Measurements from ENCODE around the gene SELENOW. TPM values are rescaled to one million over a fixed set of nuclear protein-coding genes. Genes with fewer than 3 reads are reported as not detected.
"Not testable (repeated sequence)": the region's sequence is repeated elsewhere in the genome, so short reads cannot be mapped to it uniquely, and the experiment has no call there.

SELENOW gene
- total RNA-seq, 3 donors from 2014 or later: 297 to 525 (median 450) TPM

DNA sequence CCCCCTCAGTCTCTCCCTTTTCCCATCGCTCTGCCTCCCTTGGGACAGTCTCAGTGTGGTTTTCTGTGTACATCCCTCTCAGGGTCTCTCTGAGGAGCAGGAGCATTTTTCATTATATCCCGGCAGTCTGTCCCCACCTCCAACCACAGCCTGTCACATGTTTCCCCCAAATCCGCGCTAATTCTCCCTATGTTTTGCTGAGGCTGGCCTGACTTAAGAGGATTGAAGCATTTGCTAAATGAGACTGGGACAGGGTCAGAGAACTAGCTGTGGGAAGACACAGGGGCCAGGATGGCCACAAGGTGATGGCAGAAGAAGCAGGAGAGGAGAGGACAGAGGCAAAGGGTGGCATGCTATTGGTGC is 20.4 kb downstream of the SELENOW start:
- H3K27ac ChIP-seq: no peak overlapping the region
- TF ChIP-seq CTCF (IDR thresholded peaks at IDR 0.05) (no peak), POLR2AphosphoS5 (IDR thresholded peaks at IDR 0.05) (no peak), POLR2A (IDR thresholded peaks at IDR 0.05) (no peak)
- H3K4me1 ChIP-seq: no peaks in the 10 kb centered on the region

GRCh38 chr19:47801270-47801669 is 22.8 kb downstream of the SELENOW start:
- Histone ChIP-seq H3K27ac (no peak overlapping the region), H3K36me3 (no peaks in the 10 kb centered on the region), H3K4me3 (no peak overlapping the region), H3K9me3 (no peaks in the 10 kb centered on the region), H3K4me1 (no peaks in the 10 kb centered on the region), H3K27me3 (peaks cover 0 to 4% of the 10 kb centered on the region in 2 donors)
- intact Hi-C loops (cut with DNase I; ENCODE audit: low total_unique reads): no loop called here
- no peak for DNase-seq (ENCODE audit: low spot score in 2 of 2)
- TF ChIP-seq POLR2AphosphoS5 (IDR thresholded peaks at IDR 0.05) (no peak), POLR2A (IDR thresholded peaks at IDR 0.05) (no peak), CTCF (IDR thresholded peaks at IDR 0.05) (no peak)

More for the DNA sequence above, 20.4 kb downstream of the SELENOW start:
- peaks cover 0 to 4% of the 10 kb centered on the region in 2 donors for H3K27me3 ChIP-seq
- no peaks in the 10 kb centered on the region for H3K9me3 ChIP-seq
- DNase-seq (ENCODE audit: low spot score in 2 of 2): no peak
- no peak overlapping the region for H3K4me3 ChIP-seq
- H3K36me3 ChIP-seq: no peaks in the 10 kb centered on the region
- intact Hi-C loops (cut with DNase I; ENCODE audit: low total_unique reads): no loop called here

GRCh38 chr19:47802521-47803043 is 24.1 kb downstream of the SELENOW start:
- H3K9me3 ChIP-seq: no peaks in the 10 kb centered on the region
- no peak overlapping the region for H3K27ac ChIP-seq
- no peak for TF ChIP-seq CTCF (IDR thresholded peaks at IDR 0.05)
- no peaks in the 10 kb centered on the region for H3K4me1 ChIP-seq
- H3K4me3 ChIP-seq: no peak overlapping the region
- H3K36me3 ChIP-seq: no peaks in the 10 kb centered on the region
- H3K27me3 ChIP-seq: peaks cover 0 to 4% of the 10 kb centered on the region in 2 donors
- DNase-seq (ENCODE audit: low spot score in 2 of 2): no peak
- intact Hi-C loops (cut with DNase I; ENCODE audit: low total_unique reads): no loop called here

- not testable (repeated sequence) for DNase-seq (ENCODE audit: low spot score in 2 of 2)
Observed at GRCh38 chr19:47803148-47803547, 24.6 kb downstream of the SELENOW start.

DNA sequence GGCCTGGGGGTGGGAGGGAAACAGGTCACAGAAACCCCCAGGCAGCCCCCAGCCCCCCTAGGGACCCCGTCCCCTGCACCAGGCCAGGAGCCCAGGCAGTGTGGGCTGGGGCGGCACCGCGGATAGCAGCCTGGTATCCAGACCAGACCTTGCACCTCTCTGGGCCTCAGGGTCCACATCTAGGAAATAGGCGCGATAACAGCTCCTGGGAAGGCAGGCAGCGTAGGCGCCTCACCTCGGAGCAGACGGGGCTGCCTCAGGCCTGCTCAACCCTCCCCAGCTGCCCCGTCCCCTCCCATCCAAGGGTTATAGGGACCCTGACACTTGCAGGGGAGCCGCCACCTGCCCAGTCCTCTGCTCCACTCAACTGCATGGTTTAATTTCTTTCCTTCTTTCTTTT is 25.2 kb downstream of the SELENOW start:
- H3K27me3 ChIP-seq; H3K27ac ChIP-seq; H3K9me3 ChIP-seq; intact Hi-C loops (cut with DNase I; ENCODE audit: low total_unique reads); DNase-seq (ENCODE audit: low spot score in 2 of 2); H3K4me3 ChIP-seq; H3K4me1 ChIP-seq; H3K36me3 ChIP-seq: not testable (repeated sequence)

More at GRCh38 chr19:47803148-47803547, 24.6 kb downstream of the SELENOW start:
- intact Hi-C loops (cut with DNase I; ENCODE audit: low total_unique reads); H3K4me1 ChIP-seq; H3K9me3 ChIP-seq; H3K36me3 ChIP-seq; H3K27ac ChIP-seq; H3K27me3 ChIP-seq; H3K4me3 ChIP-seq: not testable (repeated sequence)

GRCh38 chr19:47804451-47804850 is 25.9 kb downstream of the SELENOW start, which contains the start of gene TPRX1:
Gene TPRX1 (minus strand): TSS chr19:47804551. CDS start chr19:47804539, 12 bp downstream.
- intact Hi-C loops (cut with DNase I; ENCODE audit: low total_unique reads); H3K27me3 ChIP-seq; DNase-seq (ENCODE audit: low spot score in 2 of 2); H3K9me3 ChIP-seq; H3K36me3 ChIP-seq; H3K4me3 ChIP-seq; H3K4me1 ChIP-seq; H3K27ac ChIP-seq: not testable (repeated sequence)

GRCh38 chr19:47805313-47805712 is 26.8 kb downstream of the SELENOW start:
- Histone ChIP-seq H3K27ac (no peak overlapping the region), H3K4me3 (no peak overlapping the region), H3K27me3 (no peaks in the 10 kb centered on the region), H3K9me3 (no peaks in the 10 kb centered on the region), H3K36me3 (no peaks in the 10 kb centered on the region), H3K4me1 (no peaks in the 10 kb centered on the region)
- intact Hi-C loops (cut with DNase I; ENCODE audit: low total_unique reads): no loop called here
- no peak for DNase-seq (ENCODE audit: low spot score in 2 of 2)
- no peak for TF ChIP-seq CTCF (IDR thresholded peaks at IDR 0.05)
- TF ChIP-seq POLR2A (IDR thresholded peaks at IDR 0.05): no peak
- no peak for TF ChIP-seq POLR2AphosphoS5 (IDR thresholded peaks at IDR 0.05)

Data from breast epithelium (tissue), 4 donors.